K562 (cell line): ENCODE data around the gene SERTM1.

Experiments
- CTCFL ChIP-seq: IDR thresholded peaks from 2 replicates; pipeline ENCODE4 v1.6.1; 2011; ENCODE audit warnings: borderline replicate concordance, low read depth, mild to moderate bottlenecking, moderate library complexity, low read length; ENCODE audit not compliant: insufficient read depth, poor library complexity, severe bottlenecking
- EGR1 ChIP-seq: fragments of 450-650 bp; conservative IDR thresholded peaks from 2 replicates; pipeline ENCODE4 v1.6.1; 2017; ENCODE audit warnings: mild to moderate bottlenecking
- MTA1 ChIP-seq: fragments of 450-650 bp; IDR thresholded peaks from 2 replicates; pipeline ENCODE4 v1.6.1; 2017; ENCODE audit warnings: borderline replicate concordance
- NR1H2 ChIP-seq: sonication (generic); formaldehyde crosslinking; IDR thresholded peaks from 2 replicates; pipeline ENCODE4 v1.4.0; 2020; ENCODE audit warnings: mild to moderate bottlenecking, missing genetic modification reagents
- ZNF282 ChIP-seq: sonication (generic); formaldehyde crosslinking; IDR thresholded peaks from 2 replicates; pipeline ENCODE4 v1.8.1; 2023; ENCODE audit warnings: missing genetic modification reagents
- TF ChIP-seq, protein P1 (sequence below): fragments of 250-450 bp; sonication (Bioruptor Pico); IDR thresholded peaks from 2 replicates; pipeline ENCODE4 v1.5.0; 2021
- TF ChIP-seq, protein P2 (sequence below), 3 experiments: IDR thresholded peaks in 2 of 3; conservative IDR thresholded peaks in 1 of 3; 2 replicates each; pipeline ENCODE4 v1.5.1; 2011 to 2012; ENCODE audit warnings: low read length in 3 of 3, mild to moderate bottlenecking in 3 of 3, control low read depth in 2 of 3, improper control_type of control experiment in 1 of 3, inconsistent platforms in 1 of 3, low read depth in 1 of 3, mixed read lengths in 1 of 3, moderate library complexity in 1 of 3; ENCODE audit not compliant: insufficient read depth in 2 of 3

- TF ChIP-seq ZNF282 (CRISPR knock-in tag) (no peak), NR1H2 (CRISPR knock-in tag) (no peak), EGR1 (no peak), MTA1 (no peak), CTCFL (no peak)
- TF ChIP-seq, protein P1, sequence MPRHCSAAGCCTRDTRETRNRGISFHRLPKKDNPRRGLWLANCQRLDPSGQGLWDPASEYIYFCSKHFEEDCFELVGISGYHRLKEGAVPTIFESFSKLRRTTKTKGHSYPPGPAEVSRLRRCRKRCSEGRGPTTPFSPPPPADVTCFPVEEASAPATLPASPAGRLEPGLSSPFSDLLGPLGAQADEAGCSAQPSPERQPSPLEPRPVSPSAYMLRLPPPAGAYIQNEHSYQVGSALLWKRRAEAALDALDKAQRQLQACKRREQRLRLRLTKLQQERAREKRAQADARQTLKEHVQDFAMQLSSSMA = no peak
- TF ChIP-seq, protein P2, sequence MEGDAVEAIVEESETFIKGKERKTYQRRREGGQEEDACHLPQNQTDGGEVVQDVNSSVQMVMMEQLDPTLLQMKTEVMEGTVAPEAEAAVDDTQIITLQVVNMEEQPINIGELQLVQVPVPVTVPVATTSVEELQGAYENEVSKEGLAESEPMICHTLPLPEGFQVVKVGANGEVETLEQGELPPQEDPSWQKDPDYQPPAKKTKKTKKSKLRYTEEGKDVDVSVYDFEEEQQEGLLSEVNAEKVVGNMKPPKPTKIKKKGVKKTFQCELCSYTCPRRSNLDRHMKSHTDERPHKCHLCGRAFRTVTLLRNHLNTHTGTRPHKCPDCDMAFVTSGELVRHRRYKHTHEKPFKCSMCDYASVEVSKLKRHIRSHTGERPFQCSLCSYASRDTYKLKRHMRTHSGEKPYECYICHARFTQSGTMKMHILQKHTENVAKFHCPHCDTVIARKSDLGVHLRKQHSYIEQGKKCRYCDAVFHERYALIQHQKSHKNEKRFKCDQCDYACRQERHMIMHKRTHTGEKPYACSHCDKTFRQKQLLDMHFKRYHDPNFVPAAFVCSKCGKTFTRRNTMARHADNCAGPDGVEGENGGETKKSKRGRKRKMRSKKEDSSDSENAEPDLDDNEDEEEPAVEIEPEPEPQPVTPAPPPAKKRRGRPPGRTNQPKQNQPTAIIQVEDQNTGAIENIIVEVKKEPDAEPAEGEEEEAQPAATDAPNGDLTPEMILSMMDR (IDR thresholded peaks at IDR 0.05 in 2 of 3, conservative IDR thresholded peaks at IDR 0.05 in 1 of 3; ENCODE audit: insufficient read depth in 2 of 3, low read depth in 1 of 3, low read length in 3 of 3) = no peak
Measured at GRCh38 chr13:36713887-36714286, 40.1 kb downstream of the SERTM1 start.
